HEK293 (cell line): Measurements from ENCODE around the gene CCDC9B.

Experiments used
- CTCF ChIA-PET: fragments of 350-600 bp; formaldehyde crosslinking; extraction: SDS; loops from one replicate; lab custom pipeline; 2021; ENCODE audit warnings: antibody characterized with exemption; lab: Yijun Ruan, JAX
- POLR2A ChIA-PET: fragments of 300-600 bp; formaldehyde crosslinking; extraction: SDS; loops from one replicate; lab custom pipeline; 2020; ENCODE audit warnings: antibody characterized with exemption, inconsistent platforms; lab: Yijun Ruan, JAX
- H3K27ac ChIP-seq: fragments of 200-500 bp; sonication (Bioruptor generic); 2 replicates; pipeline ENCODE4 v1.5.1; 2014; ENCODE audit warnings: low read depth, low read length, control low read depth, inconsistent platforms; ENCODE audit errors: extremely low read depth
- H3K36me3 ChIP-seq, 2 experiments: fragments of 200-500 bp in 1 of 2; sonication (Bioruptor generic) in 1 of 2; 1 replicate in 1 of 2; 2 replicates in 1 of 2; pipeline ENCODE4 v1.5.1; 2014 to 2017; ENCODE audit warnings: inconsistent platforms in 2 of 2, low read length in 2 of 2; ENCODE audit not compliant: control insufficient read depth in 2 of 2, insufficient read depth in 1 of 2
- H3K4me1 ChIP-seq: fragments of 200-500 bp; sonication (Bioruptor generic); 2 replicates; pipeline ENCODE4 v1.5.1; 2014; ENCODE audit warnings: mild to moderate bottlenecking, low read length, inconsistent platforms; ENCODE audit not compliant: control insufficient read depth, insufficient read depth
- H3K4me3 ChIP-seq: 2 replicates; pipeline ENCODE4 v1.5.1; 2011; ENCODE audit warnings: low read depth, mild to moderate bottlenecking, control low read depth, low read length, moderate library complexity
- H3K9me3 ChIP-seq: fragments of 200-500 bp; sonication (Bioruptor generic); 2 replicates; pipeline ENCODE4 v1.5.1; 2014; ENCODE audit warnings: low read depth, low read length, inconsistent platforms; ENCODE audit not compliant: control insufficient read depth, insufficient read depth
- BCL11B ChIP-seq: fragments of 450-650 bp; formaldehyde crosslinking; IDR thresholded peaks from 2 replicates; pipeline ENCODE4 v1.5.1; 2016; ENCODE audit warnings: low read depth, missing biosample characterization, missing genetic modification characterization
- ELK4 ChIP-seq: IDR thresholded peaks from 2 replicates; pipeline ENCODE4 v1.6.1; 2011; ENCODE audit warnings: mild to moderate bottlenecking, low read depth, low read length, borderline replicate concordance
- MEIS1 ChIP-seq: sonication (generic); formaldehyde crosslinking; IDR thresholded peaks from 2 replicates; pipeline ENCODE4 v1.8.1; 2022; ENCODE audit warnings: missing genetic modification reagents, mild to moderate bottlenecking, borderline replicate concordance
- MYNN ChIP-seq: fragments of 450-650 bp; formaldehyde crosslinking; IDR thresholded peaks from 2 replicates; pipeline ENCODE4 v1.5.1; 2016; ENCODE audit warnings: missing biosample characterization, missing genetic modification characterization, borderline replicate concordance
- PRDM2 ChIP-seq: fragments of 450-650 bp; formaldehyde crosslinking; IDR thresholded peaks from 2 replicates; pipeline ENCODE4 v1.5.1; 2016; ENCODE audit warnings: missing biosample characterization, missing genetic modification characterization, borderline replicate concordance
- SP2 ChIP-seq: fragments of 450-650 bp; formaldehyde crosslinking; IDR thresholded peaks from 2 replicates; pipeline ENCODE4 v1.5.1; 2016; ENCODE audit warnings: missing biosample characterization, missing genetic modification characterization
- SP7 ChIP-seq: fragments of 450-650 bp; formaldehyde crosslinking; IDR thresholded peaks from 2 replicates; pipeline ENCODE4 v1.5.1; 2016; ENCODE audit warnings: missing biosample characterization, missing genetic modification characterization
- TCF7L2 ChIP-seq: IDR thresholded peaks from 2 replicates; pipeline ENCODE4 v1.6.1; 2011; ENCODE audit warnings: low read depth, mild to moderate bottlenecking, inconsistent platforms, low read length, moderate library complexity, borderline replicate concordance
- YY2 ChIP-seq: fragments of 450-650 bp; formaldehyde crosslinking; IDR thresholded peaks from 2 replicates; pipeline ENCODE4 v1.5.1; 2016; ENCODE audit warnings: missing biosample characterization, missing genetic modification characterization
- ZBTB17 ChIP-seq: fragments of 450-650 bp; formaldehyde crosslinking; IDR thresholded peaks from 2 replicates; pipeline ENCODE4 v1.5.1; 2016; ENCODE audit warnings: missing biosample characterization, missing genetic modification characterization
- ZFP3 ChIP-seq: fragments of 450-650 bp; formaldehyde crosslinking; IDR thresholded peaks from 2 replicates; pipeline ENCODE4 v1.5.1; 2016; ENCODE audit warnings: low read depth, missing biosample characterization, missing genetic modification characterization
- ZNF433 ChIP-seq: fragments of 450-650 bp; formaldehyde crosslinking; IDR thresholded peaks from 2 replicates; pipeline ENCODE4 v1.5.1; 2016; ENCODE audit warnings: missing biosample characterization, missing genetic modification characterization, low read depth
- ZNF529 ChIP-seq: fragments of 450-650 bp; formaldehyde crosslinking; IDR thresholded peaks from 2 replicates; pipeline ENCODE4 v1.5.1; 2017; ENCODE audit warnings: missing genetic modification characterization, missing biosample characterization; ENCODE audit not compliant: insufficient replicate concordance
- ZNF624 ChIP-seq: fragments of 450-650 bp; formaldehyde crosslinking; IDR thresholded peaks from 2 replicates; pipeline ENCODE4 v1.5.1; 2017; ENCODE audit warnings: missing biosample characterization, missing genetic modification characterization
- TF ChIP-seq, protein P1 (sequence below): fragments of 450-650 bp; formaldehyde crosslinking; conservative IDR thresholded peaks from 2 replicates; pipeline ENCODE4 v1.5.1; 2016; ENCODE audit warnings: low read depth, missing biosample characterization, missing genetic modification characterization

The CCDC9B gene

GRCh38 chr15:40323953-40324937 is 16.5 kb downstream of the CCDC9B start (continued):
- TF ChIP-seq ZNF529 (tag by site-specific recombination) (no peak), PRDM2 (no peak), YY2 (tag by site-specific recombination) (peak; percentile 59), TCF7L2 (no peak), SP2 (tag by site-specific recombination) (0 out of 2 replicates have a peak, but pooled peaks have one; percentile 11), ELK4 (no peak)
- TF ChIP-seq, protein P1, sequence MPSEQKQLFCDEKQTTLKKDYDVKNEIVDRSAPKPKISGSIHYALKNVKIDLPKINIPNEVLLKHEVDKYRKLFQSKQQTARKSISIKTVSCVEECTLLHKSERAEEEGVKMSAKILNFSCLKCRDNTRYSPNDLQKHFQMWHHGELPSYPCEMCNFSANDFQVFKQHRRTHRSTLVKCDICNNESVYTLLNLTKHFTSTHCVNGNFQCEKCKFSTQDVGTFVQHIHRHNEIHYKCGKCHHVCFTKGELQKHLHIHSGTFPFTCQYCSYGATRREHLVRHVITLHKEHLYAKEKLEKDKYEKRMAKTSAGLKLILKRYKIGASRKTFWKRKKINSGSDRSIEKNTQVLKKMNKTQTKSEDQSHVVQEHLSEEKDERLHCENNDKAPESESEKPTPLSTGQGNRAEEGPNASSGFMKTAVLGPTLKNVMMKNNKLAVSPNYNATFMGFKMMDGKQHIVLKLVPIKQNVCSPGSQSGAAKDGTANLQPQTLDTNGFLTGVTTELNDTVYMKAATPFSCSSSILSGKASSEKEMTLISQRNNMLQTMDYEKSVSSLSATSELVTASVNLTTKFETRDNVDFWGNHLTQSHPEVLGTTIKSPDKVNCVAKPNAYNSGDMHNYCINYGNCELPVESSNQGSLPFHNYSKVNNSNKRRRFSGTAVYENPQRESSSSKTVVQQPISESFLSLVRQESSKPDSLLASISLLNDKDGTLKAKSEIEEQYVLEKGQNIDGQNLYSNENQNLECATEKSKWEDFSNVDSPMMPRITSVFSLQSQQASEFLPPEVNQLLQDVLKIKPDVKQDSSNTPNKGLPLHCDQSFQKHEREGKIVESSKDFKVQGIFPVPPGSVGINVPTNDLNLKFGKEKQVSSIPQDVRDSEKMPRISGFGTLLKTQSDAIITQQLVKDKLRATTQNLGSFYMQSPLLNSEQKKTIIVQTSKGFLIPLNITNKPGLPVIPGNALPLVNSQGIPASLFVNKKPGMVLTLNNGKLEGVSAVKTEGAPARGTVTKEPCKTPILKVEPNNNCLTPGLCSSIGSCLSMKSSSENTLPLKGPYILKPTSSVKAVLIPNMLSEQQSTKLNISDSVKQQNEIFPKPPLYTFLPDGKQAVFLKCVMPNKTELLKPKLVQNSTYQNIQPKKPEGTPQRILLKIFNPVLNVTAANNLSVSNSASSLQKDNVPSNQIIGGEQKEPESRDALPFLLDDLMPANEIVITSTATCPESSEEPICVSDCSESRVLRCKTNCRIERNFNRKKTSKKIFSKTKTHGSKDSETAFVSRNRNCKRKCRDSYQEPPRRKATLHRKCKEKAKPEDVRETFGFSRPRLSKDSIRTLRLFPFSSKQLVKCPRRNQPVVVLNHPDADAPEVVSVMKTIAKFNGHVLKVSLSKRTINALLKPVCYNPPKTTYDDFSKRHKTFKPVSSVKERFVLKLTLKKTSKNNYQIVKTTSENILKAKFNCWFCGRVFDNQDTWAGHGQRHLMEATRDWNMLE (tag by site-specific recombination) = no peak

DNA sequence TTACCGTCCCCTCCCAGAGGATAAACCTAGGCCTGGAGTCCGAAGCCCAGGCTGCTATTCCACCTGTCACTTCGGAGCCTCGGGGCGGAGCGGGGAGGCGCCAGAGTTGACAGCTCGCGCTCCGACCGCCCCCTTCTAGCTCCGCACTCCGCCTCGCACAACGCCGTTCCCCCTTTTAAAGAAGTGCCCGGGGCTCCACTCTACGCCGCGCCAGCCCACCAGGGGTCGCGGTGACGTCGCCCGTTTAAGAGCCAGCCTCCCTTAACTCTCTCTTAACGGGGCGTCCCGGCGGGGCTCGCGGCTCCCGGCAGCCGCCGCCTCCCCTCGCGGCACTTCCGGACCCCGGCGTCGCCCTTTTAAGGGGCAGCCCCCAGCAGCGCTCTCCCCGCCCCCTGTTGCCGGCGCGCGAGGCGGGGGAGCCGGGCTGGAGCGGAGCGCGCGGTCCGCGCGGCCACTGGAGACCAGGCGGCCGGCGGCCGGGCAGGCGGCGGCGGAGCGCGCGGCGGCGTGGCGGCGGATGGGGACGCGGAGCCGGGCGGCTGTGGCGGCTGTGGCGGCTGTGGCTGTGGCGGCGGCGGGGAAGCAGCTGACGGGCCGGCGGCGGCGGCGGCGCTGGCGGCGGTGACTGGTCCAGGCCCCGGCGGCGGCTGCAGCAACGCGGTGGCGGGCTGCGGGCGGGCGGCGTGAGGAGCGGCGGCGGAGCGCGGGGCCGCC is 17.3 kb downstream of the CCDC9B start, which contains the start of gene INAFM2:
Gene INAFM2, plus strand, starts transcription at position 454 of the 714 bp plus-strand sequence. CDS start 364 bp downstream, outside the sequence.
- Histone ChIP-seq H3K4me1 (peaks cover 13% of the 10 kb centered on the region; the same call in 1 of the 2 replicates), H3K9me3 (no peaks in the 10 kb centered on the region), H3K27ac (peak within 1 kb of the TSS; percentile 81; the same call in 1 of the 2 replicates), H3K4me3 (peak within 1 kb of the TSS; percentile 70), H3K36me3 (peaks cover 0 to 10% of the 10 kb centered on the region in 2 experiments; a peak in 1 of 3 replicates)
- POLR2A ChIA-PET = interaction anchor here (0.6 to 1.5 kb wide), 12 partner anchors 9 to 361 kb away, joined by 3 to 8 read pairs (median 3); partner anchors contain the start of genes CCDC32, IVD and KNSTRN
- CTCF ChIA-PET = interaction anchor here (0.7 to 5.2 kb wide), 7 partner anchors 9 to 286 kb away, joined by 4 to 64 read pairs (median 5); no protein-coding TSS in a partner anchor
- TF ChIP-seq SP7 (tag by site-specific recombination) = peak; percentile 70; the same call in 1 of the 2 replicates
- TF ChIP-seq ZNF433 (tag by site-specific recombination) = no peak
- TF ChIP-seq MYNN (tag by site-specific recombination) = no peak
- TF ChIP-seq, protein P1 (tag by site-specific recombination) = no peak
- TF ChIP-seq ZBTB17 (tag by site-specific recombination) = peak; percentile 62
- no peak for TF ChIP-seq MEIS1 (CRISPR knock-in tag)
- TF ChIP-seq BCL11B = no peak
- no peak for TF ChIP-seq ZNF624 (tag by site-specific recombination)
- no peak for TF ChIP-seq ZFP3
